NOMO-1 treated with DMSO at 0.1 percent for 48 hours (cell line): ENCODE measurements around the gene MST1R.
A peak's percentile ranks its signal among the peaks of the same experiment; 100 is the strongest.
"Not testable (repeated sequence)": the region's sequence is repeated elsewhere in the genome, so short reads cannot be mapped to it uniquely, and the experiment has no call there.

Experiments
- DNase-seq: peaks from one replicate; lab custom pipeline; 2025; ENCODE audit not compliant: unreplicated experiment; lab: John Stamatoyannopoulos, UW

The MST1R gene

DNA sequence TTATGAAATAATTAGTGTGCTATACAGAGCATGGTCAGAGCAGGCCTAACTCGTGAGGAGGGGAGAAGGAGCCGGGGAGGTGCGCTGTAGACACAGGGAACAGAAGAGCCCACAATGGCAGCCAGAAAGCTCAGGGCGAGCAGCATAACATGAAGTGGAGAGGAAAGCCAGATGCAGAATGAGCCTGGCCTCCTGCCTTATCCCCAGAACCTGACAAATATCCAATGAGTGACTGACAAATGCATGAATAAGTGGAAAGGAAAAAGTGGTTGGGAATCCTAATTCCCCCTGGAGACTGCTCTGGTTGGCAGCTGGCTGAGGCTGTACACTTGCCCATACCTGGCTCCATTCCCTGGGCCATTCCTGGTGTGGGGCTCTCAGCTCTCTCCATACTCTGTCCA lies 9.2 kb upstream of the MST1R start:
- DNase-seq: no peak

DNA sequence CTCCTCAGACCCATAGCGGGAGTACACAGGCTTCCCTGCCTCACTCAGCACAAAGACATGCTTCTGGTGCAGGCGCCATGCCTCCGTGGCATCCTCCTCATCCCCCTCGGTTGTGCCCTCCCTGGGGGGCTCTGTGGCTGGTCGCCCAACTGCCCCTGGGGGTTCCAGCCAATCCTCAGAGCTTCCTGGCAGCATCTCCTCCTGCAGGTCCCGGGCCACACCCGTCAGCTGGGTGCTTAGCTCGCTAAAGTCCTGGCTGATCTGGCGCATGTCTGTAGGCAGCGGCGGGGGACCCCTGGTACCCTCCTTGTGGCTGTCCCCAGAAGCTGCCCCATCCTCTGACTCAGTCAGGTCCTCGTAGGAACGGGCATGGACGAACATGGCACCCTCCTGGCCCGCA lies 7.9 kb upstream of the MST1R start:
- no peak for DNase-seq

DNA sequence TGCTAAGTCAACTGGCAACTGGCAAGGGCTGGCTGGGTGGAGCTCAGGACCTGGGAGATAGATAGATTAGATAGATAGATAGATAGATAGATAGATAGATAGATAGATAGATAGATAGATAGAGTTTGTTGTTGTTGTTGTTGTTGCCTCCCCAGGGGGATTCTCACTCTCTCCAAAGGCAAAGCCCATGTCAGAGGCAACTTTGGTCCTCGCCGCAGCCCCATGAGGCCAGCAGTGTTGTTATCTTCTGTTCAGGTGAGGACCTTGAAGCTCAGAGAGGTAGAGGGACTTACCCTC lies 7.4 kb upstream of the MST1R start:
- no peak for DNase-seq

DNA sequence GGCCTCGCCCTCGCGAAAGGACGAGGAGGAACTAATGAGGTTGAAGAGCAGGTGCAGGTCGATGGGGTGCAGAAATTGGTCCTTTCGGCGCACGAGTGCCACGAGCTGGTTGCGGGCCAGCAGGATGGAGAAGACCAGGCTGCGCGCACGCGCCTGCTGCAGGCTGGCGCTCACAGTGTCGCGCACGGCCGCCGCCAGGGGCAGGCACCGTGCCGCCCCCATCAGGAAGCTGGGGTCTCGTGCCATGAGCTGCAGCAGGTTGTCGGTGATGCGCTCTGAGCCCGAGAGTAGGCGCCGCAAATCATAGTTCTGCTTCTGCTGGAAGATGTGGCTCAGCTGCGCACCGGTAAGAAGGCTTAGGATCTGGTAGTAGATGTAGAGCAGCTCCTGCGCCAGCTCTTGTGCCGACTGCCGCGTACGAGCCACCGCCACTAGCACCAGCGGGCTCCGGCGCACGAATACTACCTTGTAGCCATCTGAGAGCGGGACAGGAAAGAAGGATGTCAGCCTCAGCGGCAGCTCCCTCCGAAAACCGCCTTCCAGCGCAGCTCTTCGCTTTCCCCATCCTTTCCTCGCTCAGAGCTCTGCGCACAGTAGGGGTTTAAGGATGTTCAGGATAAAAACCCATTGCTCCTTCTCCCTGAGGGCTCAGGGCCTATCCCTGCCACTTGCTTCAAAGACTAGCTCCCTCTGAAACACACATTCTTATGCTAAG lies 6.9 kb upstream of the MST1R start:
- no peak for DNase-seq

DNA sequence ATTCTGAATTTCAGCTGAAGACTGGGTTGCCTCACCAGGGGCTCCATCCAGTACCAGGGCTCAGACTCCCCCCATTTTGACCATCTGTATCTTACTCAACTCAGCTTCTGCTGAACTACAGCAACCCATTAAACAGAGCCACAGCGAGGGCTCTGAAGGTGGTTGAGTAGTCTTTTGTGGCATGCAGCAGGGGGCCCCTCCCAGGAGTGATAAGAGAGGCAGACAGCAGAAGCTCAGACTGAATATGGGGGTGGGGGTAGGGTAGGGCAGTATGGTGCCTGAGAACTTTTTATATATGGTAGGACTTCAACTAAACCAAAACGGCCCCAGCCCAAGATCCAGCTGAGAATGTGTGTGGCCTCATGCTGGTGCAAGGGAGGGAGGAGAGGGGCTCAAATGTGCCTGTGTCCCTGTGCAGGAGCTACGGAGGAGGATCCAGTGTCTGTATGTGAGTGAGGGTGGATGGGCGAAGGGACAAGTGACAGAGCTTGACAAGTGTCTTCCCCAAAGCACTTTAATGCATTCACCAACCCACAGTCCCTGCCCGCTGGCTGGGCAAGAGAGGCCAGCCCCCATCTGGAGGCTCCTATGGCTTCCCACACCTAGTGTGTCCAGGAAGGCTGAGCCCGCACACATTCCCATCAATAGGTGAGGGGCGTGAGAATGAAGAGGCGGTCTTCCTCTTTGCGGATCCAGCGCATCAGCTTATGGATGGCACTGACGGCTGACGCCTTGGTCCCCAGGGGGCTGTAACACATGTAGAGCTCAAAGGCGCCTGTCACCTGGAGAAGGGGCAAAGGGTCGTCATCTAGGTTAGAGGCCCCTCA lies 4.9 kb upstream of the MST1R start:
- no peak for DNase-seq

DNA sequence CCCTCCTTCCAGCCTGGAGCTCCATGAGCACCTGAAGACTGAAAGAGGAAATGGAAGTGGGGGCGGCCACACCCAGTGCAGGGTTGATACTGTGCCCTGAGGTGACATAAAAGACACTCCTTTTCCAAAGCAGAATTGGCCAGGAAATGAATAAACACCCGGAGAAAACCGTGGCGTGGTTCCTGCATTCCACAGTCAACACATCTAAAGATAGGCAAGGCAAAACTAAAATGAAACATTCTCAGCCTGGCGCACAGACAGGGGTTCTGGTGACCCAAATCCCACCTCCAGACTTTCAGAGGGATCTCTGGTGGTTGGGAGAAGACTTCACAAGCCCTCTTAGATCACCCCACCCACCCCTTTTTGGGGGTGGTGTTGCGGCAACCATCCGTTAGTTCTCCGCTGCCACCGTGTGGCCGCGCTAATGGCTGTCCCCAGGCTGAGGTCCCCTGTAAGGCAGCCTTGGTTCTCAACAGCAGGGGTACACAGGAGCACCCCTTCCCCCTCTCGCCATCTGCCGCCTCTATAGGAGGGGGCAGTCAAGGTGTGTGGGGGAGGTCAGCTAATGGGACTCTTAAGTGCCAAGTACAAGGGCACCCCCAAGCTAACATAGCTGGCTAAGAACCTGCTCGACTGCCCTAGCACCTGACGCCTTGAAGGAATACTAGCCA lies 2.5 kb upstream of the MST1R start:
- DNase-seq: peak; percentile 18

DNA sequence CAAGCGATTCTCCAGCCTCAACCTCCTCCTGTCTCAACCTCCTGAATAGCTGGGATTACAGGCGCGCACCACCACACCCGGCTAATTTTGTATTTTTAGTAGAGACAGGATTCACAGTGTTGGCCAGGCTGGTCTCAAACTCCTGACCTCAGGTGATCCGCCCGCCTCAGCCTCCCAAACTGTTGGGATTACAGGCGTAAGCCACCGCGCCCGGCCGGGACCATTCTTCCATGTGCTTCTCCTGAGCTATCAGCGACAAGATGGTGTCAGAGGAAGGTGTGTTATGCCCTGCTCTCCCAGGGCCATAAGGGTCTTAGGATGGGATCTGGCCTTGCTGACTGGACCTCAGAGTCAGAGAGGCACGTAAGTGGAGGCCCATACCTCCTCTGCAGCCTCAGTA lies 775 bp upstream of the MST1R start:
- DNase-seq: not testable (repeated sequence)

DNA sequence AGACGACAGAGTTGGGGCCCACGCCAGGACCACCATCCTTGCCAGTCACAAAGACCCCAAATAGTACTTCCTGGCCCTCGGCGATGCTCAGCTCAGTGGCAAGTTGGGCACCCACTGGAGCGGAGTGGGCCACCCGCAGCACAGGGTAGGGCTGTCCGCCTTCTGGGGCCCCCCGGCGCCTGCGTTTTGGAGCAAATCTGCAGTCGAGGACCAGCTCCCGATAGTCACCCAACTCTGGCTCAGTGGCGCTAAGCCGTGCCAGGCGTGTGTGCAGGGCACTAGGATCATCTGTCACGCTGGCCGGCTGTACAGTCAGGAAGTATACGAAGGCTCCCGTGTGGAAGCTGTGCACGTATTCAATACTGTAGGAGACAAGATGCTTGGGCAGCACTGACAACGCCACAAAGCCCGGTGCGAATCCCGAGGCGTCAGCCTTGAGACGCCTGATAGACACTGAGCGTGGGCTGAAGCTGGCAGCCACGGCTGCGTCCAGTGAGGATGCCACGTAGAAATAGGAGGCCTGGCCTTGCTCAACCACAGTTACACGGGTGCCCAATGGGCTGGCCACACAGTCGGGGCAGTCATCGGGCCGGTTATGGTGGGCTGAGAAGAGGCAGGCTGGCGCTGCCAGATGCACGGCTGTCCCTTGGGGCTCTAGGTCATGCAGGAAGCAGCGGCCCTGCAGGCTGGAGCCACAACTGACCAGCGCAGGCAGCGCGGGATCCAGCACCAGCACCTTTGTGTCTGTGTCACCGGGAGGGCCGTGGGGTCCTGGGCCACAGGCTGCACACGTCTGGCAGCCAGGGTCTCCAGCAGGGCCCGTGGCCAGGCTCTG lies 945 bp downstream of the MST1R start:
- DNase-seq: no peak

DNA sequence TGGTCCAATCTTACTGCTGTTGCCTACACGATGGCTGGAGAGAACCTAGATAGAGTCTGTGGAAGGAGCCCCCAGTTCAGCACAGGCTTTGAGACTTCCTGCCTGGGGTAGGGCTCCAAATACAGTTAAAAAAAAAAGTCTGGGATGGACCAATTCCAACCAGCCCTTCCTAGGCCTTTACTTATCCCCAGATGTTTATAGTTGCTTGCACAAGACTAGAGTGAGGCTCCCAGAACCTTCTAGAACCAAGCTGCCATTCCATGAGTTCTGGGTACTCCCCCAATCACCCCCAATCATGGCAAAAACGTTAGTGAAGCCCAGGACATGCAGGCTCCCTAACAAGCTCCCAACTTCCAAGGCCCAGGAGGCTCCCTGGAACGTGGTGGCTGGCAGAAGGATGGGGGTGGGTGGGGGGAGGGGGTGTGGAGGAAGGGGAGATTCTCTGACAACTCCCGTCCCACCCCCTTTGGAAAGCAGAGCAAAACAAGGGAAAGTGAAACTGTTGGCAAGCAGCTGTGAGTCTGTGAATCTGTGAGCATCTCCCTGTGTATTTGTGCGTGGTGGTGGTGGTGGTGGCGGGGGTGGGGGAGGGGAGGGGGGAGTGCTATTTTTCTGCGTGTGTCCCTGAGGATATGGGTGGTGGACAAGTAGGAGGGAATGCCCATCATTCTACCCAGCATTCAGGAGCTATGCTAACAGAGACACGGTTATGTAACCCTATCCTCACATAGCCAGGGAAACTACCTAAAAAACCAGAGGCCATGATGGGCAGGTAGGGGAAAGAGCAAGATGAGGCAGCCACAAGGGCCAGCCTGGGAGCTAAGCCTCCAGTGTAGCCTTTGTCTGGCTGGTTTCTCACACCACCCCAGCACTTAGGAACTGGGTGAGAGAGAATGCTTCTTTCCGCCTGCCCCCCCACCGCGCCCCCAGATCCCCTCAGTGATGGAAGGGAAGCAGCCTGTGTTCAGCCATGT lies 2.0 kb downstream of the MST1R start:
- DNase-seq: no peak

DNA sequence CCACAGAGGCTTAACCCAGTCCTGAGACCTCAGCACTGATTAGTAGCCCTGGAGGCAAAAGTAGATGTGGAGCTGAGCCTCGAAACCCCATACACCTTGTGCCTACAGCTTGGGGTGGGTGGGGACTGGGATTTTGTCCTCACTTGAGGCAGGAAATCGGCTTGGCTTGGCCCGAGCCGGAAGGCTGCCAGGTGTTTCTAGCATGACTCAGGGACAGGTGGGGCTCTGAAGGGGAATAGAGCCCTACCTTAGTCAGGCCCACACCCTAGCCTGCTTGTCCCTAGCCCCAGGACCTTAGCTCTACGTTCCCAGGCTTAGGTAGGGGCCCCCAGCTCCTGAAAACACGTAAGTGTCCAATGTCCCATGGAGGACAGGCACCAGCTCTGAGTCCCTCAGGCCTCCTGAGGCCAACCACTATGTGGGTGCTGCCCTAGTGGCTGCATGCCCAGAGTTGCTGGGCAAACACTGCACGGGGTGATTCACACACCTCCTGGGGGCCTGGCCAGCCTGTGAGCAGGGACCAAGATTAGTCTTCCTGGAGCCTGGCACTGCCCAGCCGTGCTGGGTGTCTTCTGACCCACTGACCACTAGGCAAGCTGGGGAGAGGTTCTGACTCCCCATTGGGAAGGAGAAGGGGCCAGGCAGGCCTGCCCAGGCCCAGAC lies 3.1 kb downstream of the MST1R start:
- DNase-seq: no peak

DNA sequence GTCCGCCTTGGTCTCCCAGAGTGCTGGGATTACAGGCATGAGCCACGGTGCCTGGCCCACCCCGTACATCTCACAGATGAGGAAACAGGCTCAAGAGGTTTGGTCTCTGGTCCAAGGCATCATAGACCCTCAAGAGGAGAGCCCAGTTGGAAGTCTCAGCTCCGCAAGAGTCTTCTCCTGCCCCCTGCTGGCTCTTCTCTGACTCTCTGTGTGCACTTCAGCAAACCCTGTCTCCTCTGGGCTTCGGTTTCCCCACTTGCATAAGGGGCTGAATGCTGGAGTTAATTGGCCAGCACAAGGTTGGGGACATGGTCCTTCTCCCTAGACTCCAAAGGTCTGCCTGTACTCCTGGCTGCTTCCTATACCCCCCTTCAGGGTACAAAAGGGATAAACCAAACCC lies 3.9 kb downstream of the MST1R start:
- DNase-seq: peak; percentile 30

DNA sequence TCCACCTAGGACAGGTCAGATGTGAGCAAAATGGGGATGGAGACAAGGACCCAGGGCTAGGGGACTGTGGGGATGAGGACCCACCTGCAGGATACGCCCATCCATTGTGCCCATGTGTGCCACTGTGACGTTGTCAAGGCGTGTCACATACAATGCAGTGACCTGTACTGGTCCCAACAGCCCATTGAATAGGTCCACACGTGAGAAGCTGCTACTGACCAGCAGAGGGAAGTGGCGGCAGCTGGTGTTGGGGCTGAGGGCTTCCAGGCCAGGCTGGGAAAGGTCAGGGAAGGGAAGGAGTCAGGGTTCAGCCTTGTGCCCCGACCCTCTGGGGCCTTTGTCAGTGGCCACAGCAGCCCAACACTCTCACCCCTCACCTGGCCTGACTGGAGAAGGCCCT lies 4.7 kb downstream of the MST1R start:
- DNase-seq: no peak

DNA sequence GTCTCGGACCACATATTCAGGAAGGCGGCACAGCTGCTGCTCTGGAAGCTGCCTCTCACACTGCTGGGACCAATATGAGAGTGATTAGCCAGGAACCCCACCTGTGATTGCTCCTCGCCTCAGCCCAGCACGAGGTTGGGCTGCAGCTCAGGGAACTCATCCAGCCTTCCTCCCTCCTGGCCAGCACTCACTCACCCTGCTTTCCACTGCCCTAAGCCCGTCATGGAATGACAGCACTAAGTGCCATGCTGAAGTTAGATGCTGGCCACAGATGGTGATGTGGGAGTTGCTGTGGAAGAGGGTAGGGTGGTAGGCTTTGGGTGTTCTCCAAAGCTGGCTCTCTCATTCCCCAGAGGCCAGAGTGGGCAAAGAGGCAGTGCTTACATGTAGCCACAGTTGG lies 7.3 kb downstream of the MST1R start:
- no peak for DNase-seq

DNA sequence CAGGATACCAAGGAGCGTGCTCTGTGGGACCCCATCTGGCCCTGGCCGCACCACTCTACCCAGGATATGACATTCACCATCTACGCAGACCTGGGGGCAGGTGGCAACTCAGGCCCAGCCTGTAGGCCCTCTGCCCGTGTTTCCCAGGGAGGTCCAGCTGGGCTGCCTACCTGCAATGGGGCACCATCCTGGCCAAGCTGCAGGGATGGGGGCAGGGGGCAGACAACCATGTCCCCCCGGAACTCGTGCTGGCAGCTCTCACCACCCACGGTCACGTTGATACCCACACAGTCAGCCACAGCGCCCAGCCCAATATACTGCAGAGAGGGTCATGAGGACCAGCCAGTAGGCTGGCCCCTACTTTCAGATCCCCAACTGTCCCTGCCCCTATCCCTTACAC lies 7.9 kb downstream of the MST1R start:
- DNase-seq: no peak

DNA sequence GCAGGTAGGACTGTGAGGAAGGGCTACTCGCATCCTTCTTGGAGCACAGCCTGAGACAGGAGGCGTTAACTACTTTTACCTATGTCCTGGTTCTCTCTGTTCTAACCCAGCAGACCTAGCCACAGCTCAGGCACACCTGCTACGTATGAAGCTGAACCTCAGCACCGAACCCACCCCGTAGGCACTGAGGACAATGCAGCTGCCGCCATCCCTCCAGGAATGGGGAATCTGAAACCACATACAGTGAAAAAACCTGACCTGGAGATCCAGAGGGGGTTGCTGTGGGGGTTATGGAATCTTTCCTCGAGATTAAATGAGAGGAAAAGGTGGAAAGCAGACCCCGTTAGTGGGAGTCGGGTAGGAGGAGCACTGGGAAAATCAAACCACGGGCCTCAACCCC lies 14.4 kb downstream of the MST1R start:
- DNase-seq: no peak

DNA sequence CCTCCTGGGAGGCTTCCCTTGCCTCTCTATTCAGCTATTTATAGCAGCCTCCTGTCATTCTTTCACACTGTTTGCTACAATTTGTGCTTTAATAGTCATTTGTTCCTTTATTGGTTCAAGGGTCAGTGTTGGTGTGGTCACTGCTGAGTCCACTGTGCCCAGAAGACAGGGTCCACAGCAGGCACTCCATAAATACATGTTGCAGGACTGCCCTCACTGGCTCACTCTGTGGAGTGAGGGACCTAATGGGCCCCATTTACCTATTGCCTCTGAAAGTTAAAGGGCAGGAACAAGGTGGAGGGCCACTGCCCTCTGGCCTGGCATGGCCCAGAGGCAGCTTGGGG lies 16.8 kb downstream of the MST1R start:
- no peak for DNase-seq

DNA sequence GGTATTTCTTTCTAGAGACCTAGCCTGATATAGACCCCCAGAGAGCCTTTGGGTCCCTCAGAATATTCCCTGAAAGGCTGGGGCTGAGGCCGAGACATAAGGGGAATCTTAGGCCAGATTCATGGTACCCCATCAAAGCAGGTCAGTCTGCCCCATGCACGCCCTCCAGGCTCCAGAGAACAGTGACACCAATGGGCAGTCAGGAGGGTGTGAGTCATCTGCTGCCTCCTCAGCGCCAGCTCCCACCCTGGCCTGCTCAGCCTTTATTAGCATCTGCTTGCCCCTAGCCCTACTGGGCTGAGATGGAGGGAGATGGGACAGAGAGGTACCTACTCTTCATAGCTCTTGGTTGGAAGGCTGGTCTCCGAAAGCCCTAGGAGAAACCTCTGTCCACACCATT lies 19.7 kb downstream of the MST1R start:
- no peak for DNase-seq

DNA sequence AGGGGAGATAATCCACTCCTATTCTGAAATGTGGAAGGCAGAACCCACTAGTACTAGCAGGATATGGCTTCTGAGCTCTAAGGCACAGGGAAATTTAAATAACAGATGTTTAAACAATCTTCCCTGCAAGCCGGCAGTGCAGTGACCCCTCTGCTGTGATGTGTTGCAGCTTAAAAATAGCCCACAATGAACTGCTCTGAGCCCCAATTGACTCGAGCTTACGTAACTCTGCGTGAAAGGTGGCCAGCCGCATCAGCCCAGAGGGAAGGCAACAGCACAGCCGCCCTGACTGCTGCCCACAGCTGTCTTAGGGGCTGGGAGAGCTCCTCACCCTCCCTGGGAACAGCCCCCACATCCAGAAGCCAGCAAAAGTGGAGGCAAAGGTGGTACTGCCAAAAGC lies 21.5 kb downstream of the MST1R start:
- peak; percentile 77 for DNase-seq

DNA sequence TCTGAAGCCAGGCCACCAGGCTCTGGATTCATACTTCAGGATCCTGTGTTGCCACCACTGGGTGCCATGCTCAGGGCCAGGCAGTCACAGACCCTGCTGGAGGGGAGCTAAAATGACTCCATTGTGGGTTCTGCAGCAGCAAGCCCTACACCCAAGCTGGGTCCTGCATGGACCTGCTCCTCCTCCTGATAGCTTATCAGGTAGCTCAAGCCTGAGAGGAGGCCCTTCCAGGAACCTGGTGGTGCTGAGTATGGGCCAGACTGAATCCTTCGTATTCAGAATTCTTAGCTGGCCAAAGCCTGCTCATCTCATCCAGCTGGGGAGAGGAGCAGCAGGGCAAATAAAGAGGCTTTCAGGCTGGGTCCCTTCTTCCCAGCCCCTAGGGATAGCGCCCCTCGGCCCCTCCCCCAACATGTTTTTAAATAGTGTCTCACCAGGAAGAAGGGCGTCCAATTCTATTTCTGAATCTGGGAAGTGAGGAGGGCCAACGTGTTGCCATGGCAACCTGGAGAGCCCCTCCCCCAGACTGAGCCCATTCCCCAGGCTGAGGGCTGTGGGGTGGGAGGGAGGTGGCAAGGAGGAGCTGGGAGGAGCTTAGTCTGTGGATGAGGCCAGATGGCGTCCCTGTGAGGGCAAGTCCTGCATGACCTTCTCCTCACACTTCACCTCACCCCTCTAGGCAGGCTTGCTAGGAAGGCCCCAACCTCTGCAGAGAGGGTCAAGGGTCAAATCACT lies 22.9 kb downstream of the MST1R start:
- DNase-seq: no peak
